SK-N-SH (cell line): ENCODE measurements around the gene SLC35E2B.
"Not testable (repeated sequence)": the region's sequence is repeated elsewhere in the genome, so short reads cannot be mapped to it uniquely, and the experiment has no call there.

Experiments
- ELF1 ChIP-seq: IDR thresholded peaks from 2 replicates; pipeline ENCODE4 v1.4.0; 2012
- FOXM1 ChIP-seq: IDR thresholded peaks from 2 replicates; pipeline ENCODE4 v1.4.0; 2012; ENCODE audit warnings: low read depth, mild to moderate bottlenecking
- GATA2 ChIP-seq: sonication (generic); formaldehyde crosslinking; IDR thresholded peaks from 2 replicates; pipeline ENCODE4 v1.5.0; 2020; ENCODE audit warnings: mild to moderate bottlenecking, missing genetic modification reagents
- TAF1 ChIP-seq: IDR thresholded peaks from 2 replicates; pipeline ENCODE4 v1.6.1; 2012; ENCODE audit warnings: low read depth, mild to moderate bottlenecking, low read length, moderate library complexity, borderline replicate concordance
- TF ChIP-seq, protein P1 (sequence below): fragments of 200-600 bp; sonication (generic); IDR thresholded peaks from 2 replicates; pipeline ENCODE4 v1.6.1; 2017; ENCODE audit warnings: antibody characterized with exemption, mild to moderate bottlenecking, moderate library complexity

- not testable (repeated sequence) for TF ChIP-seq TAF1; FOXM1; GATA2 (CRISPR knock-in tag); ELF1
- TF ChIP-seq, protein P1, sequence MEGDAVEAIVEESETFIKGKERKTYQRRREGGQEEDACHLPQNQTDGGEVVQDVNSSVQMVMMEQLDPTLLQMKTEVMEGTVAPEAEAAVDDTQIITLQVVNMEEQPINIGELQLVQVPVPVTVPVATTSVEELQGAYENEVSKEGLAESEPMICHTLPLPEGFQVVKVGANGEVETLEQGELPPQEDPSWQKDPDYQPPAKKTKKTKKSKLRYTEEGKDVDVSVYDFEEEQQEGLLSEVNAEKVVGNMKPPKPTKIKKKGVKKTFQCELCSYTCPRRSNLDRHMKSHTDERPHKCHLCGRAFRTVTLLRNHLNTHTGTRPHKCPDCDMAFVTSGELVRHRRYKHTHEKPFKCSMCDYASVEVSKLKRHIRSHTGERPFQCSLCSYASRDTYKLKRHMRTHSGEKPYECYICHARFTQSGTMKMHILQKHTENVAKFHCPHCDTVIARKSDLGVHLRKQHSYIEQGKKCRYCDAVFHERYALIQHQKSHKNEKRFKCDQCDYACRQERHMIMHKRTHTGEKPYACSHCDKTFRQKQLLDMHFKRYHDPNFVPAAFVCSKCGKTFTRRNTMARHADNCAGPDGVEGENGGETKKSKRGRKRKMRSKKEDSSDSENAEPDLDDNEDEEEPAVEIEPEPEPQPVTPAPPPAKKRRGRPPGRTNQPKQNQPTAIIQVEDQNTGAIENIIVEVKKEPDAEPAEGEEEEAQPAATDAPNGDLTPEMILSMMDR: not testable (repeated sequence)
Observed at GRCh38 chr1:1729116-1729816, 36.7 kb upstream of the SLC35E2B start.
